Neural cell (in vitro differentiated cells): ENCODE measurements around the gene NF2. TPM values are rescaled to one million over a fixed set of nuclear protein-coding genes. Genes with fewer than 3 reads are reported as not detected.

Experiments used
- H2AFZ ChIP-seq: fragments of 200-600, 300-800 bp; sonication (generic), shearing (Covaris generic); 2 replicates; pipeline ENCODE4 v1.6.0; 2014; ENCODE audit warnings: low read depth, mild to moderate bottlenecking, antibody characterized with exemption, low read length, moderate library complexity
- H3F3A ChIP-seq: fragments of 200-600 bp; shearing (Covaris generic); 2 replicates; pipeline ENCODE4 v1.6.1; 2016; ENCODE audit warnings: mild to moderate bottlenecking, moderate library complexity, mixed read lengths, antibody characterized with exemption, low read length; ENCODE audit not compliant: insufficient read depth, poor library complexity, severe bottlenecking
- H3K27ac ChIP-seq: fragments of 200-600, 300-800 bp; sonication (generic), shearing (Covaris generic); 2 replicates; pipeline ENCODE4 v1.5.1; 2014; ENCODE audit warnings: mild to moderate bottlenecking, low read length, moderate library complexity
- H3K27me3 ChIP-seq: fragments of 300-800, 200-600 bp; sonication (generic), shearing (Covaris generic); 2 replicates; pipeline ENCODE4 v1.6.0; 2014; ENCODE audit warnings: mild to moderate bottlenecking, low read depth, low read length, moderate library complexity; ENCODE audit not compliant: insufficient read depth
- H3K36me3 ChIP-seq: fragments of 300-800, 200-600 bp; sonication (generic), shearing (Covaris generic); 2 replicates; pipeline ENCODE4 v1.5.1; 2014; ENCODE audit warnings: mild to moderate bottlenecking, antibody characterized with exemption, low read length, moderate library complexity; ENCODE audit not compliant: insufficient read depth
- H3K4me2 ChIP-seq: fragments of 300-800, 200-600 bp; sonication (generic), shearing (Covaris generic); 2 replicates; pipeline ENCODE4 v1.6.0; 2014; ENCODE audit warnings: mild to moderate bottlenecking, low read length
- H3K4me3 ChIP-seq: fragments of 300-800, 200-600 bp; sonication (generic), shearing (Covaris generic); 2 replicates; pipeline ENCODE4 v1.5.1; 2014; ENCODE audit warnings: mild to moderate bottlenecking, low read length, moderate library complexity
- H3K79me2 ChIP-seq: fragments of 200-600 bp; shearing (Covaris generic); replicated peaks from 2 replicates; pipeline ENCODE4 v1.6.0; 2014; ENCODE audit warnings: mild to moderate bottlenecking, low read length, moderate library complexity; ENCODE audit not compliant: insufficient read depth
- H3K9ac ChIP-seq: fragments of 300-800, 200-600 bp; sonication (generic), shearing (Covaris generic); 2 replicates; pipeline ENCODE4 v1.6.1; 2016; ENCODE audit warnings: mild to moderate bottlenecking, low read length, mixed read lengths
- H3K9me2 ChIP-seq: fragments of 200-600 bp; shearing (Covaris generic); 2 replicates; pipeline ENCODE4 v1.6.1; 2016; ENCODE audit warnings: mild to moderate bottlenecking, low read length, mixed read lengths; ENCODE audit not compliant: insufficient read depth
- H3K9me3 ChIP-seq: fragments of 200-600, 300-800 bp; sonication (generic), shearing (Covaris generic); 2 replicates; pipeline ENCODE4 v1.6.1; 2016; ENCODE audit warnings: mild to moderate bottlenecking, mixed run types, low read length, moderate library complexity, mixed read lengths
- H4K20me1 ChIP-seq: fragments of 200-600 bp; shearing (Covaris generic); 2 replicates; pipeline ENCODE4 v1.6.1; 2016; ENCODE audit warnings: mild to moderate bottlenecking, mixed run types; ENCODE audit not compliant: insufficient read depth
- CTCF ChIP-seq: fragments of 450-650 bp; IDR thresholded peaks from 2 replicates; pipeline ENCODE4 v1.5.1; 2014; ENCODE audit warnings: antibody characterized with exemption, mild to moderate bottlenecking, moderate library complexity; ENCODE audit not compliant: poor library complexity, severe bottlenecking
- EP300 ChIP-seq: fragments of 450-650 bp; conservative IDR thresholded peaks from 2 replicates; pipeline ENCODE4 v1.6.1; 2014; ENCODE audit warnings: antibody characterized with exemption, mild to moderate bottlenecking, moderate library complexity; ENCODE audit not compliant: poor library complexity, severe bottlenecking
- EZH2 ChIP-seq: fragments of 200-600, 300-800 bp; shearing (Covaris generic), sonication (generic); IDR thresholded peaks from 2 replicates; pipeline ENCODE4 v1.6.1; 2014; ENCODE audit warnings: antibody characterized with exemption, low read length, borderline replicate concordance, mild to moderate bottlenecking; ENCODE audit not compliant: insufficient read depth, poor library complexity, severe bottlenecking
- MXI1 ChIP-seq: fragments of 450-650 bp; conservative IDR thresholded peaks from 2 replicates; pipeline ENCODE4 v1.6.1; 2014; ENCODE audit warnings: antibody characterized with exemption, mild to moderate bottlenecking; ENCODE audit not compliant: poor library complexity, severe bottlenecking
- POLR2AphosphoS5 ChIP-seq: IDR thresholded peaks from 2 replicates; pipeline ENCODE4 v1.6.1; 2012
- RAD21 ChIP-seq: fragments of 450-650 bp; conservative IDR thresholded peaks from 2 replicates; pipeline ENCODE4 v1.6.1; 2014; ENCODE audit warnings: antibody characterized with exemption, mild to moderate bottlenecking, moderate library complexity
- SMC3 ChIP-seq: fragments of 450-650 bp; conservative IDR thresholded peaks from 2 replicates; pipeline ENCODE4 v1.6.1; 2014; ENCODE audit warnings: antibody characterized with exemption, mild to moderate bottlenecking, moderate library complexity; ENCODE audit not compliant: poor library complexity
- TAF1 ChIP-seq: IDR thresholded peaks from 2 replicates; pipeline ENCODE4 v1.6.1; 2012; ENCODE audit warnings: low read depth
- polyA plus RNA-seq: library from polyadenylated mRNA; depleted of rRNA; stranded (reverse); fragments of >200 nt; gene quantifications from 2 replicates; pipeline ENCODE4 v1.2.3, GENCODE V29; 2014
- TF ChIP-seq, protein P1 (sequence below): IDR thresholded peaks from 2 replicates; pipeline ENCODE4 v1.6.1; 2012; ENCODE audit warnings: borderline replicate concordance

Gene NF2
- polyA plus RNA-seq, 1 donor from 2014 or later = 18.7 TPM

DNA sequence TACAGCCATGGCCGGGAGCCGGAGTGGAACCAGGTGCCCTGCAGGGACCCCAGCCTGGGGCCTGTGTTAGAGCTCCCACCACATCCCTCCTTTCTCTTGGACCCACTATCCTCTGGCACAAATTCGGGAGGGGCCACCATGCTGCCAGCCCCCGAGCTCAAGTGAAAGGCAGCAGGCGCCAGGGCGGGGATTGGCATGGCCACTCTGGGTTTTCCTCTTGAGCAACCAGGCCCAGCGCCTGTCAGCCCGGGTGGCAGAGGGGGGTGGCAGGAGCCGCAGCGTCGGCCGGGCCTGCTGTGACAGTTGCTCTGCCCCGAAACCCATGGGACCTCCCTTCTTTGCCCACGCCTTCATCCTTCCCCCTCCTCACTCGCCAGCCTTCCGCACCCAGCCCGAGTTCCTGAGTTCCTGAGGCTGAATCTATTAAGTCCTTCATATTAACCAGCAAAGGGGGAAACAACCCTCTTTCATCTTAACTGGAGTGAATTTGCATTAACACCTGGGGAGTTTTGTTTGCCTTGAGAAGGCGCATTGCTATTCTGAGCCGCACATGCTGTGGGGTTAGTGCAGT lies 99.6 kb downstream of the NF2 start:
- H4K20me1 ChIP-seq = no peaks in the 10 kb centered on the region
- no peak overlapping the region for H2AFZ ChIP-seq
- H3K9me2 ChIP-seq = no peaks in the 10 kb centered on the region
- H3K4me3 ChIP-seq = no peak overlapping the region
- no peaks in the 10 kb centered on the region for H3K36me3 ChIP-seq
- no peak overlapping the region for H3K4me2 ChIP-seq
- no peaks in the 10 kb centered on the region for H3K27me3 ChIP-seq
- H3F3A ChIP-seq = no peaks in the 10 kb centered on the region
- H3K79me2 ChIP-seq = no peaks in the 10 kb centered on the region
- no peak overlapping the region for H3K27ac ChIP-seq
- TF ChIP-seq EZH2 = no peak
- no peaks in the 10 kb centered on the region for H3K9me3 ChIP-seq
- no peak overlapping the region for H3K9ac ChIP-seq

DNA sequence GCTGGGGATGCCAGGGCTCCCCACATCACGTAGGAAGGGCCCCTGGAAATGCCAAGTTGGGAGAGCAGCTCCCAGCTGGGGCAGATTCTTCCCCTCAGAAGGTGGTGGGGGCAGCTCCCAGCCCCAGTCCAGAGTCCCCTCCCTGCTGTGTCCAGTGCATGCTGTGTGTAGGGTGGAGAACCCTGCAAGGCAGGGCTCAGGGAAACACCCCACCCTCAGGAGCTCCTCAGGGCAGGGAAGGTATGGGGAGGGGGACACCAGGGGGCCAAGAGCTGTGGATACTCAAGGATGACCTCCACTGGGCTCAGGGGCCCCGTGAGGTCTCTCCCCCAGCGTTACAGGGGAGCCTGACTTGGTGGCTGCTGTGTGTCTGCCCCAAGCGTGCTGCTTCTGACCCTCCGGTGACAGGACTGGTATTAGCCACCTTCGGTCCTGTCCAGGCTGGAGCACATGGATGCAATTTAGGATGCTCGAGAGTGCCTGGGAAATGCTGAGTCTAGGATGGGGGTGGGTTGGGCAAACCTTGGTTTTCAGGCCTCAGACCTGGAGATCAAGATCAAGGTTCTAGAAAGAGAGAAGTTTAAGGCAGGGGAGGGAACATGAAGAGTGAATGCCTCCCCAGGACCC lies 100.2 kb downstream of the NF2 start:
- no peaks in the 10 kb centered on the region for H3K79me2 ChIP-seq
- no peaks in the 10 kb centered on the region for H3F3A ChIP-seq
- no peaks in the 10 kb centered on the region for H3K9me3 ChIP-seq
- no peak overlapping the region for H2AFZ ChIP-seq
- H3K4me2 ChIP-seq = no peak overlapping the region
- H3K36me3 ChIP-seq = no peaks in the 10 kb centered on the region
- no peaks in the 10 kb centered on the region for H3K27me3 ChIP-seq
- no peaks in the 10 kb centered on the region for H4K20me1 ChIP-seq
- no peaks in the 10 kb centered on the region for H3K9me2 ChIP-seq
- no peak overlapping the region for H3K4me3 ChIP-seq
- no peak for TF ChIP-seq MXI1
- TF ChIP-seq SMC3 = no peak
- no peak for TF ChIP-seq RAD21
- no peak for TF ChIP-seq TAF1
- no peak for TF ChIP-seq CTCF
- TF ChIP-seq EZH2 = no peak
- TF ChIP-seq POLR2AphosphoS5 = no peak
- TF ChIP-seq, protein P1, sequence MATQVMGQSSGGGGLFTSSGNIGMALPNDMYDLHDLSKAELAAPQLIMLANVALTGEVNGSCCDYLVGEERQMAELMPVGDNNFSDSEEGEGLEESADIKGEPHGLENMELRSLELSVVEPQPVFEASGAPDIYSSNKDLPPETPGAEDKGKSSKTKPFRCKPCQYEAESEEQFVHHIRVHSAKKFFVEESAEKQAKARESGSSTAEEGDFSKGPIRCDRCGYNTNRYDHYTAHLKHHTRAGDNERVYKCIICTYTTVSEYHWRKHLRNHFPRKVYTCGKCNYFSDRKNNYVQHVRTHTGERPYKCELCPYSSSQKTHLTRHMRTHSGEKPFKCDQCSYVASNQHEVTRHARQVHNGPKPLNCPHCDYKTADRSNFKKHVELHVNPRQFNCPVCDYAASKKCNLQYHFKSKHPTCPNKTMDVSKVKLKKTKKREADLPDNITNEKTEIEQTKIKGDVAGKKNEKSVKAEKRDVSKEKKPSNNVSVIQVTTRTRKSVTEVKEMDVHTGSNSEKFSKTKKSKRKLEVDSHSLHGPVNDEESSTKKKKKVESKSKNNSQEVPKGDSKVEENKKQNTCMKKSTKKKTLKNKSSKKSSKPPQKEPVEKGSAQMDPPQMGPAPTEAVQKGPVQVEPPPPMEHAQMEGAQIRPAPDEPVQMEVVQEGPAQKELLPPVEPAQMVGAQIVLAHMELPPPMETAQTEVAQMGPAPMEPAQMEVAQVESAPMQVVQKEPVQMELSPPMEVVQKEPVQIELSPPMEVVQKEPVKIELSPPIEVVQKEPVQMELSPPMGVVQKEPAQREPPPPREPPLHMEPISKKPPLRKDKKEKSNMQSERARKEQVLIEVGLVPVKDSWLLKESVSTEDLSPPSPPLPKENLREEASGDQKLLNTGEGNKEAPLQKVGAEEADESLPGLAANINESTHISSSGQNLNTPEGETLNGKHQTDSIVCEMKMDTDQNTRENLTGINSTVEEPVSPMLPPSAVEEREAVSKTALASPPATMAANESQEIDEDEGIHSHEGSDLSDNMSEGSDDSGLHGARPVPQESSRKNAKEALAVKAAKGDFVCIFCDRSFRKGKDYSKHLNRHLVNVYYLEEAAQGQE = no peak
- no peak for TF ChIP-seq EP300
- no peak overlapping the region for H3K9ac ChIP-seq
- no peak overlapping the region for H3K27ac ChIP-seq
